ENCODE results near the gene PYGL. TPM values are rescaled to one million over a fixed set of nuclear protein-coding genes. Genes with fewer than 3 reads are reported as not detected.

Gene PYGL
- total RNA-seq, 4 donors from 2014 or later = 17.8 to 24.8 (median 22.4) TPM

GRCh38 chr14:50871228-50871627 is 73.1 kb downstream of the PYGL start:
- Histone ChIP-seq H3K4me1 (peaks cover 0 to 6% of the 10 kb centered on the region in 2 donors), H3K27me3 (no peaks in the 10 kb centered on the region), H3K4me3 (replicated peaks in 1 of 3) (no peak overlapping the region), H3K27ac (no peak overlapping the region), H3K9me3 (no peaks in the 10 kb centered on the region), H3K36me3 (no peaks in the 10 kb centered on the region)
- no peak for DNase-seq
- 89 to 94% methylated on average over 5 of the region's 5 CpGs for WGBS, 2 donors
- intact Hi-C loops (cut with DNase I) = no loop called here
- no peak for TF ChIP-seq POLR2A (IDR thresholded peaks at IDR 0.05)
- TF ChIP-seq CTCF (IDR thresholded peaks at IDR 0.05) = no peak

- Histone ChIP-seq H3K4me3 (replicated peaks in 1 of 3) (no peak overlapping the region), H3K36me3 (no peaks in the 10 kb centered on the region), H3K27me3 (no peaks in the 10 kb centered on the region), H3K27ac (no peak overlapping the region), H3K9me3 (no peaks in the 10 kb centered on the region), H3K4me1 (no peaks in the 10 kb centered on the region)
- intact Hi-C loops (cut with DNase I) = no loop called here
- no peak for DNase-seq
- TF ChIP-seq POLR2A (IDR thresholded peaks at IDR 0.05) = no peak
- TF ChIP-seq CTCF (IDR thresholded peaks at IDR 0.05) = no peak
- WGBS, 2 donors = 68 to 73% methylated on average over 11 of the region's 11 CpGs
Measured at GRCh38 chr14:50865391-50866076, 78.7 kb downstream of the PYGL start.

GRCh38 chr14:50864946-50865345 is 79.3 kb downstream of the PYGL start:
- intact Hi-C loops (cut with DNase I) = no loop called here
- Histone ChIP-seq H3K4me1 (no peaks in the 10 kb centered on the region), H3K36me3 (no peaks in the 10 kb centered on the region), H3K27ac (no peak overlapping the region), H3K4me3 (replicated peaks in 1 of 3) (no peak overlapping the region), H3K9me3 (no peaks in the 10 kb centered on the region), H3K27me3 (no peaks in the 10 kb centered on the region)
- TF ChIP-seq POLR2A (IDR thresholded peaks at IDR 0.05) (no peak), CTCF (IDR thresholded peaks at IDR 0.05) (no peak)
- 79 to 87% methylated on average over 5 of the region's 5 CpGs for WGBS, 2 donors
- DNase-seq = no peak

- intact Hi-C loops (cut with DNase I) = no loop called here
- TF ChIP-seq POLR2A (IDR thresholded peaks at IDR 0.05) = no peak
- TF ChIP-seq CTCF (IDR thresholded peaks at IDR 0.05) = no peak
- Histone ChIP-seq H3K4me1 (peaks cover 4 to 5% of the 10 kb centered on the region in 2 donors), H3K27ac (no peak overlapping the region), H3K27me3 (no peaks in the 10 kb centered on the region), H3K36me3 (no peaks in the 10 kb centered on the region), H3K9me3 (no peaks in the 10 kb centered on the region), H3K4me3 (replicated peaks in 1 of 3) (no peak overlapping the region)
- no peak for DNase-seq
Measured at GRCh38 chr14:50864237-50864636, 80.0 kb downstream of the PYGL start.

- H3K36me3 ChIP-seq = no peaks in the 10 kb centered on the region
- no peak overlapping the region for H3K27ac ChIP-seq
- WGBS, 2 donors = 53 to 59% methylated on average over 4 of the region's 4 CpGs
- no peaks in the 10 kb centered on the region for H3K9me3 ChIP-seq
- TF ChIP-seq CTCF (IDR thresholded peaks at IDR 0.05) = no peak
- TF ChIP-seq POLR2A (IDR thresholded peaks at IDR 0.05) = no peak
- DNase-seq = no peak
- no peaks in the 10 kb centered on the region for H3K27me3 ChIP-seq
- intact Hi-C loops (cut with DNase I) = no loop called here
- no peak overlapping the region for H3K4me3 ChIP-seq (replicated peaks in 1 of 3)
- H3K4me1 ChIP-seq = peaks cover 5% of the 10 kb centered on the region in 2 donors
Measured at GRCh38 chr14:50862036-50862570, 82.2 kb downstream of the PYGL start.
